BLaER1 treated with 17β-estradiol and CSF1 and Interleukin-3, amounts not matched to agents 10 nM and 100 nM (cell line): ENCODE results near the gene DISC1.
"Not testable (repeated sequence)": the region's sequence is repeated elsewhere in the genome, so short reads cannot be mapped to it uniquely, and the experiment has no call there.

Source experiments
- H3K27ac ChIP-seq, 11 experiments: shearing (Covaris generic); formaldehyde crosslinking; 2 replicates each; pipeline ENCODE4 v1.8.1; 2022
- H3K27me3 ChIP-seq, 11 experiments: shearing (Covaris generic); formaldehyde crosslinking; 2 replicates each; pipeline ENCODE4 v1.8.1; 2022
- H3K36me3 ChIP-seq, 11 experiments: shearing (Covaris generic); formaldehyde crosslinking; 2 replicates each; pipeline ENCODE4 v1.8.1; 2022
- H3K4me1 ChIP-seq, 10 experiments: shearing (Covaris generic); formaldehyde crosslinking; 2 replicates each; pipeline ENCODE4 v1.8.1; 2022
- H3K4me2 ChIP-seq, 11 experiments: shearing (Covaris generic); formaldehyde crosslinking; 2 replicates each; pipeline ENCODE4 v1.8.1; 2022
- H3K4me3 ChIP-seq, 10 experiments: shearing (Covaris generic); formaldehyde crosslinking; 2 replicates each; pipeline ENCODE4 v1.8.1; 2022
- H3K9ac ChIP-seq, 11 experiments: shearing (Covaris generic); formaldehyde crosslinking; 2 replicates each; pipeline ENCODE4 v1.8.1; 2022
- H3K9me3 ChIP-seq, 11 experiments: shearing (Covaris generic); formaldehyde crosslinking; replicated peaks in 1 of 11; 2 replicates each; pipeline ENCODE4 v1.8.1; 2022
- H4K20me1 ChIP-seq, 11 experiments: shearing (Covaris generic); formaldehyde crosslinking; 2 replicates each; pipeline ENCODE4 v1.8.1; 2022
- Cebpa-rat ChIP-seq, 11 experiments: shearing (Covaris generic); IDR thresholded peaks; 2 replicates each; pipeline ENCODE4 v1.8.1; 2022

DISC1 gene

GRCh38 chr1:231591466-231591865 is 35.1 kb upstream of the DISC1 start:
- Histone ChIP-seq H3K4me3 (no peak overlapping the region), H3K27me3 (no peaks in the 10 kb centered on the region), H4K20me1 (no peaks in the 10 kb centered on the region), H3K9me3 (no peaks in the 10 kb centered on the region), H3K9ac (no peak overlapping the region), H3K27ac (no peak overlapping the region), H3K4me2 (peak overlapping the region in 3 of 11 experiments; percentile 31 to 44 (median 33); a peak in 4 of 22 replicates), H3K36me3 (no peaks in the 10 kb centered on the region), H3K4me1 (peaks cover 0 to 33% (median 13%) of the 10 kb centered on the region in 10 experiments; a peak in 11 of 20 replicates)
- TF ChIP-seq Cebpa-rat (IDR thresholded peaks at IDR 0.05) = no peak

GRCh38 chr1:231592809-231593208 is 33.8 kb upstream of the DISC1 start:
- H3K9me3 ChIP-seq = no peaks in the 10 kb centered on the region
- no peak for TF ChIP-seq Cebpa-rat (IDR thresholded peaks at IDR 0.05)
- H3K36me3 ChIP-seq = no peaks in the 10 kb centered on the region
- H3K4me3 ChIP-seq = no peak overlapping the region
- H3K27ac ChIP-seq = no peak overlapping the region
- no peak overlapping the region for H3K4me2 ChIP-seq
- H3K9ac ChIP-seq = no peak overlapping the region
- H4K20me1 ChIP-seq = no peaks in the 10 kb centered on the region
- no peaks in the 10 kb centered on the region for H3K27me3 ChIP-seq
- H3K4me1 ChIP-seq = peaks cover 0 to 35% (median 13%) of the 10 kb centered on the region in 10 experiments; a peak in 11 of 20 replicates

- peaks cover 0 to 35% (median 13%) of the 10 kb centered on the region in 10 experiments; a peak in 11 of 20 replicates for H3K4me1 ChIP-seq
- H3K9me3 ChIP-seq, H3K36me3 ChIP-seq, H3K27me3 ChIP-seq, H4K20me1 ChIP-seq, H3K4me2 ChIP-seq, H3K9ac ChIP-seq, H3K4me3 ChIP-seq, H3K27ac ChIP-seq: not testable (repeated sequence)
These were observed 33.3 kb upstream of the DISC1 start for GRCh38 chr1:231593264-231593663.

- peak in 1 of 11 experiments; percentile 11; a peak in 1 of 22 replicates for TF ChIP-seq Cebpa-rat (IDR thresholded peaks at IDR 0.05)
- no peaks in the 10 kb centered on the region for H3K36me3 ChIP-seq
- no peak overlapping the region for H3K4me3 ChIP-seq
- no peaks in the 10 kb centered on the region for H3K9me3 ChIP-seq
- H3K27me3 ChIP-seq = no peaks in the 10 kb centered on the region
- H3K27ac ChIP-seq = no peak overlapping the region
- no peak overlapping the region for H3K4me2 ChIP-seq
- peaks cover 0 to 35% (median 13%) of the 10 kb centered on the region in 10 experiments; a peak in 11 of 20 replicates for H3K4me1 ChIP-seq
- H4K20me1 ChIP-seq = no peaks in the 10 kb centered on the region
- no peak overlapping the region for H3K9ac ChIP-seq
These were observed 32.5 kb upstream of the DISC1 start for GRCh38 chr1:231594123-231594522.

GRCh38 chr1:231594749-231595148 is 31.8 kb upstream of the DISC1 start:
- H3K4me3 ChIP-seq = no peak overlapping the region
- no peaks in the 10 kb centered on the region for H4K20me1 ChIP-seq
- no peak overlapping the region for H3K27ac ChIP-seq
- H3K4me2 ChIP-seq = no peak overlapping the region
- no peak overlapping the region for H3K9ac ChIP-seq
- no peaks in the 10 kb centered on the region for H3K27me3 ChIP-seq
- no peak for TF ChIP-seq Cebpa-rat (IDR thresholded peaks at IDR 0.05)
- H3K9me3 ChIP-seq = no peaks in the 10 kb centered on the region
- H3K4me1 ChIP-seq = peaks cover 0 to 35% (median 13%) of the 10 kb centered on the region in 10 experiments; a peak in 11 of 20 replicates
- no peaks in the 10 kb centered on the region for H3K36me3 ChIP-seq

GRCh38 chr1:231596337-231596791 is 30.2 kb upstream of the DISC1 start:
- no peak for TF ChIP-seq Cebpa-rat (IDR thresholded peaks at IDR 0.05)
- Histone ChIP-seq H3K36me3 (no peaks in the 10 kb centered on the region), H3K4me2 (peak overlapping the region in 1 of 11 experiments; percentile 21; a peak in 1 of 22 replicates), H3K27ac (no peak overlapping the region), H3K27me3 (no peaks in the 10 kb centered on the region), H3K9me3 (no peaks in the 10 kb centered on the region), H3K4me1 (peaks cover 0 to 30% (median 9%) of the 10 kb centered on the region in 10 experiments; a peak in 10 of 20 replicates), H4K20me1 (no peaks in the 10 kb centered on the region), H3K9ac (no peak overlapping the region), H3K4me3 (no peak overlapping the region)

- Histone ChIP-seq H3K9me3 (no peaks in the 10 kb centered on the region), H3K9ac (no peak overlapping the region), H3K4me2 (no peak overlapping the region), H4K20me1 (no peaks in the 10 kb centered on the region), H3K27me3 (no peaks in the 10 kb centered on the region), H3K27ac (no peak overlapping the region), H3K4me3 (no peak overlapping the region), H3K4me1 (peaks cover 0 to 13% (median 0%) of the 10 kb centered on the region in 10 experiments; a peak in 5 of 20 replicates), H3K36me3 (no peaks in the 10 kb centered on the region)
- no peak for TF ChIP-seq Cebpa-rat (IDR thresholded peaks at IDR 0.05)
These were observed 28.6 kb upstream of the DISC1 start for GRCh38 chr1:231597971-231598370.

- H3K9ac ChIP-seq = no peak overlapping the region
- no peak overlapping the region for H3K4me2 ChIP-seq
- no peaks in the 10 kb centered on the region for H3K36me3 ChIP-seq
- H3K4me1 ChIP-seq = peaks cover 8 to 23% (median 12%) of the 10 kb centered on the region in 10 experiments
- no peak overlapping the region for H3K4me3 ChIP-seq
- no peak for TF ChIP-seq Cebpa-rat (IDR thresholded peaks at IDR 0.05)
- no peaks in the 10 kb centered on the region for H3K9me3 ChIP-seq
- H4K20me1 ChIP-seq = no peaks in the 10 kb centered on the region
- no peaks in the 10 kb centered on the region for H3K27me3 ChIP-seq
- no peak overlapping the region for H3K27ac ChIP-seq
These were observed 26.1 kb upstream of the DISC1 start for GRCh38 chr1:231600458-231600976.

- H3K4me3 ChIP-seq = no peak overlapping the region
- no peak for TF ChIP-seq Cebpa-rat (IDR thresholded peaks at IDR 0.05)
- H3K4me2 ChIP-seq = no peak overlapping the region
- H3K4me1 ChIP-seq = peaks cover 16 to 29% (median 23%) of the 10 kb centered on the region in 10 experiments
- H3K9me3 ChIP-seq = no peaks in the 10 kb centered on the region
- H3K36me3 ChIP-seq = no peaks in the 10 kb centered on the region
- no peaks in the 10 kb centered on the region for H3K27me3 ChIP-seq
- no peak overlapping the region for H3K27ac ChIP-seq
- no peak overlapping the region for H3K9ac ChIP-seq
- H4K20me1 ChIP-seq = no peaks in the 10 kb centered on the region
These were observed 24.5 kb upstream of the DISC1 start for GRCh38 chr1:231601824-231602672.
